HCT116 (cell line): ENCODE measurements around the gene RASL11A. TPM values are rescaled to one million over a fixed set of nuclear protein-coding genes. Genes with fewer than 3 reads are reported as not detected.

ENCODE experiments used
- ATAC-seq: fragments of 200-7000 bp; cut with Tn5 transposase; 2 replicates; pipeline ENCODE4 v1.9.1; 2020; ENCODE audit warnings: mild to moderate bottlenecking, moderate library complexity
- BruUV-seq: library from RNA; stranded (reverse); fragments of 400-500 nt; replicated peaks from 2 replicates; lab custom pipeline; 2021; lab: Mats Ljungman, UMichigan
- CTCF ChIA-PET: fragments of 300-600 bp; sonication (Branson Sonifier 250); formaldehyde crosslinking; loops from one replicate; lab custom pipeline; 2021; ENCODE audit warnings: antibody characterized with exemption; lab: Charles Lee
- POLR2A ChIA-PET: fragments of 300-600, 350-600 bp; sonication (Branson Sonifier 250); formaldehyde crosslinking; loops from one replicate; lab custom pipeline; 2021; ENCODE audit warnings: antibody characterized with exemption; lab: Charles Lee
- RAD21 ChIA-PET, 2 experiments: fragments of 300-600 bp; sonication (Branson Sonifier 250); formaldehyde crosslinking; loops; one replicate each; lab custom pipeline; 2023; ENCODE audit warnings: low total read pairs in 2 of 2; ENCODE audit not compliant: uncharacterized antibody in 2 of 2, unreplicated experiment in 2 of 2, low non-redundant PET in 1 of 2; lab: Charles Lee
- DNase-seq: peaks from one replicate; pipeline ENCODE4 v3.0.0-alpha.2; 2010; ENCODE audit warnings: low read depth, low spot score
- H2AFZ ChIP-seq: fragments of 200-600 bp; shearing (Covaris generic), sonication (generic); 2 replicates; pipeline ENCODE4 v1.6.1; 2017; ENCODE audit warnings: low read depth, mixed run types, mixed read lengths, antibody characterized with exemption, low read length; ENCODE audit not compliant: poor library complexity, severe bottlenecking
- H3K27ac ChIP-seq: 2 replicates; pipeline ENCODE4 v1.5.1; 2012; ENCODE audit warnings: low read depth, low read length
- H3K27me3 ChIP-seq: fragments of 200-600 bp; sonication (generic); 2 replicates; pipeline ENCODE4 v1.6.1; 2016; ENCODE audit warnings: mixed run types, low read length, mixed read lengths; ENCODE audit not compliant: insufficient read depth
- H3K36me3 ChIP-seq, 2 experiments: fragments of 200-500 bp in 1 of 2; fragments of 200-600 bp in 1 of 2; sonication (Bioruptor generic) in 1 of 2; sonication (generic) in 1 of 2; 2 replicates each; pipeline versions ENCODE4 v1.5.1 to v1.6.1; 2014 to 2016; ENCODE audit warnings: low read length in 2 of 2, inconsistent platforms in 1 of 2, mixed read lengths in 1 of 2, mixed run types in 1 of 2; ENCODE audit not compliant: insufficient read depth in 2 of 2, control insufficient read depth in 1 of 2
- H3K4me1 ChIP-seq, 2 experiments: fragments of 200-600 bp in 1 of 2; sonication (generic) in 1 of 2; 2 replicates each; pipeline versions ENCODE4 v1.5.1 to v1.6.1; 2012 to 2017; ENCODE audit warnings: low read length in 2 of 2, inconsistent platforms in 1 of 2, mild to moderate bottlenecking in 1 of 2, mixed read lengths in 1 of 2, mixed run types in 1 of 2, moderate library complexity in 1 of 2; ENCODE audit not compliant: insufficient read depth in 2 of 2, control insufficient read depth in 1 of 2
- H3K4me2 ChIP-seq: fragments of 200-600 bp; sonication (generic); 2 replicates; pipeline ENCODE4 v1.6.1; 2017; ENCODE audit warnings: mixed run types, low read length, mixed read lengths
- H3K4me3 ChIP-seq, 2 experiments: fragments of 200-600 bp in 1 of 2; sonication (generic) in 1 of 2; replicated peaks in 1 of 2; 2 replicates each; pipeline ENCODE4 v1.5.1; 2011 to 2016; ENCODE audit warnings: low read length in 2 of 2, control low read depth in 1 of 2, low read depth in 1 of 2, mild to moderate bottlenecking in 1 of 2, mixed read lengths in 1 of 2, mixed run types in 1 of 2
- H3K79me2 ChIP-seq: fragments of 200-600 bp; sonication (generic); 2 replicates; pipeline ENCODE4 v1.6.1; 2017; ENCODE audit warnings: mild to moderate bottlenecking, mixed run types, low read length, moderate library complexity, mixed read lengths; ENCODE audit not compliant: insufficient read depth
- H3K9ac ChIP-seq: fragments of 200-600 bp; sonication (generic); 2 replicates; pipeline ENCODE4 v1.6.1; 2016; ENCODE audit warnings: low read length, mixed read lengths
- H3K9me2 ChIP-seq: fragments of 200-600 bp; sonication (generic), shearing (Covaris generic); 2 replicates; pipeline ENCODE4 v1.6.1; 2017; ENCODE audit warnings: mixed run types, mild to moderate bottlenecking, moderate library complexity; ENCODE audit not compliant: insufficient read depth
- H3K9me3 ChIP-seq, 2 experiments: fragments of 200-500 bp in 1 of 2; fragments of 200-600 bp in 1 of 2; sonication (Bioruptor generic) in 1 of 2; sonication (generic) in 1 of 2; 2 replicates each; pipeline ENCODE4 v1.6.1; 2014 to 2017; ENCODE audit warnings: low read length in 2 of 2, mixed read lengths in 2 of 2, inconsistent platforms in 1 of 2, low read depth in 1 of 2, mild to moderate bottlenecking in 1 of 2, mixed run types in 1 of 2, moderate library complexity in 1 of 2; ENCODE audit not compliant: control insufficient read depth in 1 of 2, insufficient read depth in 1 of 2
- H4K20me1 ChIP-seq: fragments of 200-600 bp; sonication (generic), shearing (Covaris generic); 2 replicates; pipeline ENCODE4 v1.6.1; 2017; ENCODE audit warnings: mixed run types, mild to moderate bottlenecking, moderate library complexity; ENCODE audit not compliant: insufficient read depth
- ATF3 ChIP-seq: IDR thresholded peaks from 2 replicates; pipeline ENCODE4 v1.6.1; 2012
- CEBPB ChIP-seq: IDR thresholded peaks from 2 replicates; pipeline ENCODE4 v1.6.1; 2012; ENCODE audit warnings: low read depth
- EGR1 ChIP-seq: IDR thresholded peaks from 2 replicates; pipeline ENCODE4 v1.6.1; 2012; ENCODE audit warnings: low read depth
- EZH2 ChIP-seq: fragments of 200-600 bp; sonication (generic); IDR thresholded peaks from 2 replicates; pipeline ENCODE4 v1.6.1; 2017; ENCODE audit warnings: antibody characterized with exemption, mixed run types
- FOSL1 ChIP-seq: IDR thresholded peaks from 2 replicates; pipeline ENCODE4 v1.6.1; 2012; ENCODE audit warnings: low read depth
- JUND ChIP-seq: IDR thresholded peaks from 2 replicates; pipeline ENCODE4 v1.6.1; 2012
- POLR2A ChIP-seq: IDR thresholded peaks from 2 replicates; pipeline ENCODE4 v1.7.0; 2011; ENCODE audit warnings: borderline replicate concordance; ENCODE audit not compliant: insufficient read depth, insufficient read length; ENCODE audit errors: extremely low read depth
- POLR2AphosphoS5 ChIP-seq: IDR thresholded peaks from 2 replicates; pipeline ENCODE4 v1.6.1; 2011; ENCODE audit warnings: mild to moderate bottlenecking, low read depth, low read length, moderate library complexity
- RAD21 ChIP-seq: IDR thresholded peaks from 2 replicates; pipeline ENCODE4 v1.6.1; 2012; ENCODE audit warnings: low read depth, mild to moderate bottlenecking
- REST ChIP-seq: IDR thresholded peaks from 2 replicates; pipeline ENCODE4 v1.6.1; 2012; ENCODE audit warnings: low read depth
- SIN3A ChIP-seq: IDR thresholded peaks from 2 replicates; pipeline ENCODE4 v1.6.1; 2012; ENCODE audit warnings: low read depth
- SP1 ChIP-seq: IDR thresholded peaks from 2 replicates; pipeline ENCODE4 v1.6.1; 2012; ENCODE audit warnings: low read depth
- SRF ChIP-seq: IDR thresholded peaks from 2 replicates; pipeline ENCODE4 v1.6.1; 2012; ENCODE audit warnings: low read depth
- ZNF274 ChIP-seq: fragments of 200-500 bp; sonication (Bioruptor generic); IDR thresholded peaks from 2 replicates; pipeline ENCODE4 v1.6.1; 2014; ENCODE audit warnings: mild to moderate bottlenecking, low read depth, low read length, inconsistent platforms
- intact Hi-C: fragments of 100-400 bp; cut with micrococcal nuclease; formaldehyde crosslinking; loops from 2 replicates; pipeline ENCODE4 v1.10.0; 2022
- total RNA-seq: library from RNA; stranded (reverse); gene quantifications from one replicate; pipeline ENCODE4 v1.2.1, GENCODE V29; 2021; ENCODE audit not compliant: unreplicated experiment

Gene RASL11A
- total RNA-seq, 1 experiment from 2014 or later, result 5.0 TPM

- intact Hi-C loops, result no loop called here
- no peaks in the 10 kb centered on the region for H3K9me3 ChIP-seq
- no peaks in the 10 kb centered on the region for H3K9me2 ChIP-seq
- no peaks in the 10 kb centered on the region for H3K27me3 ChIP-seq
- H2AFZ ChIP-seq, result no peak overlapping the region
- BruUV-seq, result no TSS peak
- no peaks in the 10 kb centered on the region for H3K36me3 ChIP-seq
- no peaks in the 10 kb centered on the region for H4K20me1 ChIP-seq
- ChIA-PET RAD21 (no interaction called here), POLR2A (no interaction called here), CTCF (no interaction called here)
- no peak overlapping the region for H3K27ac ChIP-seq
- no peak overlapping the region for H3K4me3 ChIP-seq
- H3K4me2 ChIP-seq, result no peak overlapping the region
- no peak overlapping the region for H3K9ac ChIP-seq
- TF ChIP-seq EZH2 (no peak), POLR2A (no peak), RAD21 (no peak), POLR2AphosphoS5 (no peak), ATF3 (no peak), SP1 (no peak), SRF (no peak), FOSL1 (no peak), JUND (no peak), CEBPB (no peak), EGR1 (no peak), SIN3A (no peak), ZNF274 (no peak), REST (no peak)
- DNase-seq, result no peak
- no peak for ATAC-seq
- no peaks in the 10 kb centered on the region for H3K79me2 ChIP-seq
- H3K4me1 ChIP-seq, result peaks cover 0 to 5% of the 10 kb centered on the region in 2 experiments; a peak in 1 of 4 replicates
Measured at GRCh38 chr13:27264648-27265047, 6.0 kb upstream of the RASL11A start.
